Stimulated activated CD8-positive, alpha-beta memory T cell treated with anti-CD3 and anti-CD28 coated beads, Interleukin-2, amount 100 ng/mL, for 48 hours (primary cell): ENCODE data around the gene GPR17.

Experiments
- DNase-seq, 2 donors: peaks; one replicate each; pipeline ENCODE4 v3.0.0-alpha.2; 2020; ENCODE audit warnings: low read depth in 2 of 2

Gene GPR17

DNA sequence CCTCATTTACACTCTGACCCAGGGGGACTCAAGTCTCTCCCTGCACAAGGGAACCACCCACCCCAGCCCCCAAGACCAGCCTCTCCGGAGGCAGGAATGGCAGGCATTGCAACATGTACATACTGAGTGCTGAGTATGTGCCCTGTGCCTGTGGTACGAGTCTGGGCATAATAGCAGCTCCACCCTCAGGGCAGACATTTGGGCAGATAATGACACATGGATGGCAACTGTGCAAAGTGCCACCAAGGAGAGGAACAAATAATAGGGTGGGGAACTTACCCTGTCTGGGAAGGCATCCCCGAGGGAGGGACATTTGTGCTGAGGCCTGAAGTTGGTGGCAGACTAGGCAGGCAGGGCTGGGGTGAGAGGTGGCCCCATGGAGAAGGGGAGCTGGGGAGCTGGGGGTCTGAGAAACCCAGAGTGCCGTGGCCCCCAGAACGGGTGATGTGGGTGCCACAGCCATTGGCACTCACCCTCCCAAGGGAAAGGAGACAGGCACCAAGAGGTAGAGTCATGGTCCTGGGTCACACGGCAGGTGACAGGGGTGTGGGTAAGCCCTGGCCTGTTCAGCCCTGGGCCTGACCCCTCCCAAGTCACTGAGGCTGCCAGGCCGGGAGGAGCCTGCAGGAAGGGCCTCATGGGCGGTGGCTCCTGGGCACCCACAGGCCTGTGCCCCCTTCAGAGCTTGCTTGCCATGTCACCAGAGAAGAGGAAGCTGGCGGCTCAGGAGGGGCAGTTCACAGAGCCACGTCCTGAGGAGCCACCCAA is 15.7 kb upstream of the GPR17 start:
- no peak for DNase-seq

- DNase-seq = no peak
Measured at GRCh38 chr2:127630864-127631540, 15.0 kb upstream of the GPR17 start.

GRCh38 chr2:127631541-127631996 is 14.4 kb upstream of the GPR17 start:
- no peak for DNase-seq

- DNase-seq = no peak
Measured at GRCh38 chr2:127631997-127632581, 13.9 kb upstream of the GPR17 start.

DNA sequence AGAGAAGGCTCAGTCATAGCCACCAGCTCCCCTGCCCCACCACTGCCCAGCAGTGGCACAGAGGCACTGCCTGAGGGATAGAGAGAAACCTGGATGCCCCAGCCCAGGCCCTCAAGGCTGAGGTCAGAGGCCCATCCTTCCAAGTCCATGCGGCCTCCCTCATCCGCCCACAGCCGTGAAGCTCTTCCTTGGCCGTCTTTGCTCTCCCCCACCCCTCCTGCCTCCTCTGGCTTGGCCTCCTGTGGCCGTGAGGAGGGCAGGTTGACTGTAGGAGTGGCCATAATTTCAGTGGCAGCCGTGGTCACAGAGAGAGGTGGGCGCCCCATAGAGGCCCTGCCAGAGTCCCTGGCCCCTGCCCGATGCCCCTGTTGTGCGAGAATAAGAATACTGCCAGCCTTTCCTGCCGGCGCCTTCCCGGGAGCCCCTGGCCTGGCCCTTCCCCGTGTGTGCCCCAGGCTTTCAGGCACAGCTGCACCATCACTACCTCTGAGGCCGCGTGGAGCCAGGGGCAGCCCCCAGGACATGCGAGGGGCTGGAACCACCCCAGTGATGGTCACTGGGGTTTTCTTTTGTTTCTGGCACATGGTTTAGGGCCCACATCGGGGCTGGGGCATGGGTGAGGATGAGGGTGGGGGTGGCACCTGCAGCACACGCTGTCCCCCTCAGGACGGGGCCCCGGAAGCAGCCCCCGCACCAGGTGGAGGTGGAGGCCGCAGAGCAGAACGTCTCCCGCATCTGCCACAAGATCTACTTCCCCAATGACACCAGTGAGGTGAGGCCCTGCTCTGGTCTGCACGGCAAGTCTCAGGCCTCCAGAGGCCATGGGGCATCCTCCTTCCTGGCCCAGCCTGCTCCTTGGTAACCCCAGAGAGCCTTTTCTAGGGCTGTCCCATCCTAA is 13.1 kb upstream of the GPR17 start:
- DNase-seq = no peak

DNA sequence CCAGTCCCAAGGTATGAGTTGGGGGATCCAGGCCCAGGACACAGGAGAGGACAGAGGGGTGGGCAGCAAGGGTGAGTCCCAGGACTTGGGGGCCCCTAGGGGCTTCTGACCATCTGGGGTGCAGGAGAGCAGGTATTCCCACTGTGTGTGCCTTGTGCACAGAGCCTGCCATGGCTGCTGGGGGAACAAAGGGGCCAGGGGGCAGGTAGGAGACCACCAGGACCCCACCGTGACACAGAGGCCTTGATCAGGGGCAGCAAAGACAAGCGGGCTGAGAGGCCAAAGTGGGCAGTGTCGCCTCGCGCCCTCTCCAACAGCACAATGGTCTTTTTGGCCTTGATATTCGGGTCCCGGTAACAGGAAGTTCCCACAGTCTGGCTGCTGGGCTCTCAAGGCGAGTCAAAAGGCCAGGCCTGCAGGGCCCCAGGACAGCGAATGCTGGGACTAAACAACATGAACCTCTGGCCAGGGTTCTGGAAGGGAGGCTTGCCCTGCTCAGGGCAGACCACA is 12.3 kb upstream of the GPR17 start:
- no peak for DNase-seq

DNA sequence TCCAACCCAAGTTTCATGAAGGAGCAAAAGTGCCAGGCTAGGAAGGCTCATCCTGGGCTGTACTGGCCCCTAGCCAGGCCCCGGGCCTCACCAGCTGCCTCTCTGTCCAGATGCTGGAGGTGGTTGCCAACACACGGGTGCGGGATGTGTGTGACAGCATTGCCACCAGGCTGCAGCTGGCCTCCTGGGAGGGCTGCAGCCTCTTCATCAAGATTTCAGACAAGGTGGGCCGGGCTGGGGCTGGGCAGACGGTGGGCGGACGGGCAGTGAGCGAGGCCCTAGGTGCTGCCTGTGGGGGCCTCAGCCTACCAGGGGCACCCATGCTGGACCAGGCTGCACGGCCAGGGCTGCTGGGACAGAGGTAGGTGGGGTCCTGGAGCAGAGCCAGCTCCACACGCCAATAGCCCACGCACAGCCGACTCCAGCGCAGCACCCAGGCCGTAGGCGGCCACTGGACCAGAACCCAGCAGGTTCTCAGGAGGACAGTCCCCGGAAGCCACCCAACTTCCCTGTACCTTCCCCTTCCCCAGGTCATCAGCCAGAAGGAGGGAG is 11.8 kb upstream of the GPR17 start:
- DNase-seq = no peak

DNA sequence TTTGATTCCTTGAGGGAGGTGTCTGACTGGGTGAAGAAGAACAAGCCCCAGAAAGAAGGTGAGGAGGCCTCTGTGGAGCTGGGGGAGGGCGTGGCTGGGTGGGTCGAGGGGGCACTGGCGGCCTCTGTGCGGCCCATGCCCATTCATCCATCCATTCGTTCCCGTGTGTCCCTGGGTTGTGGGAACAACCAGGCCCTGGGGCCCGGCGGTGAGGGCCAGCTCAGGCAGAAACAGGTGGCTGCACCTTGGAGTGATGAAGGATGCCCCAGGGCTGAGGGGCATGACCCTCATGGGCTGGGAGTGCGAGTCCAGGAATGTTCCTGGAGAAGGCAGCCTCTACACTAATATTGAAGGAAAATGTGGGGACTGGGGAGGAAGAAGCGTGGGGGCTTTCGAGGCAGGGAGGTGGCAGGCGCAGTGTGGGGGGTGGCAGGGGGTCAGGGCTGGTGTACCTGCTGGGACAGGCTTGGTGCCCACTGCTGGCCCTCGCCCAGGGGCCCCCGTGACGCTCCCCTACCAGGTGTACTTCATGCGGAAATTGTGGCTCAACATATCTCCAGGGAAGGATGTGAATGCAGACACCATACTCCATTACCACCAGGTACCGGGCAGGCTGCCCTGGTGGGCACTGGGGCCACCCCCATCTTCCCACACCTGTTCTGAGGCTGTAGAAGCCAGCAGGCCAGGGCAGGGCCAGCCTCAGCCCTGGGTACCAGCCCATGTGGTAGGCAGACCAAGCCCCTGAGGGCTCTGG is 11.2 kb upstream of the GPR17 start:
- DNase-seq = no peak

- DNase-seq = no peak
Measured at GRCh38 chr2:127635380-127636237, 10.3 kb upstream of the GPR17 start.

DNA sequence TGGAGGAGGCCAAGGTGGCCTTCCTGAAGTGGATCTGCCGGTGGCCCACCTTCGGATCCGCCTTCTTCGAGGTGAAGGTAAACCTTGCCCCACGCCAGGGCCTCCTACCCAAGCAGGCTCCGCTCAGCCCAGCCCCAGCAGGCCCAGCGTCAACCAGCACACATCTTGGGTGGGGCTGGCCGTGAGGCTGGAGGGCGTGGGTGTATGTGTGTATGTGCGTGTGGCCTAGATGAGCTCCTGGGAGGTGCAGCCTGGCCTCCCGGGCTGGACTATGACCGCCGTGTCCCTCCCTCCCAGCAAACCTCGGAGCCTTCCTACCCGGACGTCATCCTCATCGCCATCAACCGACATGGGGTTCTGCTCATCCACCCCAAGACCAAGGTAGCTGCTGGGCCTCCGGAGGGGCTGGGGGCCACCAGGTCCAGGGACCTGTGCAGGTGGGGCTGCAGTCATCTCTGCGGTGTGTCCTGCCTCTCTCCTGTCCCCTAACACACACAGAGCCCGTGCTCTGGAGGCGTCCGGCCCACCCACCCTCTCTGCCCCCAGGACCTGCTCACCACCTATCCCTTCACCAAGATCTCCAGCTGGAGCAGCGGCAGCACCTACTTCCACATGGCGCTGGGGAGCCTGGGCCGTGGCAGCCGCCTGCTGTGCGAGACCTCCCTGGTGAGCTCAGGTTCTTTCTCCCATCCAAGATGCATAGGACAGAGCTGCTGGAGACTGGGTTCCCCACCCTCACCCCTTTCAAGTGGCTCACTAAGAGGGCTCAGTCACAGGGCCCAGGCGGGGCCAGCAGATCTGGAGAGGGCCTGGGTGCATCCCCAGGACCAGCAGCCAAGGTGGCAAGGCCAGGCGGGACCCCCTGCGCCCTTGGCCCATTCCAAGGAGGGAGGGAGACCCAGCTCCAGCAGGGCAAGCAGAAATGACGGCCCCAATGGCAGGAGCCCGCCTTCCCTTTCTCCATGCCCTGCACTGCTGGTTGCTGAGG is 9.4 kb upstream of the GPR17 start:
- DNase-seq = no peak

GRCh38 chr2:127637236-127637630 is 8.7 kb upstream of the GPR17 start:
- no peak for DNase-seq

DNA sequence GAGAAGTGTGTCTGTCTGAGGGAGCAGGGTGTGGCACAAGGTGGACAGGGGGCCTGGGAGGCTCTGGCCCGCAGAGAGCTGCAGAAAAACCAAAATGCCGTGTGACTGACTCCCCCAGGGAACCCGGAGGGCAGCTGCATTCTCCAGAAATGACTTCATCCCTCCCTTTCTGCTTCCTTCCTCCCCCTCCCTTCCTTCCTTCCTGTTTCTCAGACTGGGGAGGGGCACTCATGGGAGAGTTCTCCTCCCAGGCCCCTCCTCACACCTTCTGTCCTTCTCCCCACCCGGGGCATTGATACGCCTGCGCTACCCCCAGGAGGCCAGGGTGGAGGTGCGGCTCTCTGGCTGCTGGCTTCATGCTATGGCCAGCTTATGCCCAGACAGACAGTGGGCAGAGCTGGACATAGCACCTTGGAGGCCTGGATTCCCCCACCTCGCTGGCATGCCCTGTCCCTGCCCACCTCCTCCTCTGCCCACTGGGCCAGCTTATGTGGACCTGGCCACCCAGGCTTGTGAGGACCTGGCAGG is 8.2 kb upstream of the GPR17 start:
- DNase-seq = no peak

DNA sequence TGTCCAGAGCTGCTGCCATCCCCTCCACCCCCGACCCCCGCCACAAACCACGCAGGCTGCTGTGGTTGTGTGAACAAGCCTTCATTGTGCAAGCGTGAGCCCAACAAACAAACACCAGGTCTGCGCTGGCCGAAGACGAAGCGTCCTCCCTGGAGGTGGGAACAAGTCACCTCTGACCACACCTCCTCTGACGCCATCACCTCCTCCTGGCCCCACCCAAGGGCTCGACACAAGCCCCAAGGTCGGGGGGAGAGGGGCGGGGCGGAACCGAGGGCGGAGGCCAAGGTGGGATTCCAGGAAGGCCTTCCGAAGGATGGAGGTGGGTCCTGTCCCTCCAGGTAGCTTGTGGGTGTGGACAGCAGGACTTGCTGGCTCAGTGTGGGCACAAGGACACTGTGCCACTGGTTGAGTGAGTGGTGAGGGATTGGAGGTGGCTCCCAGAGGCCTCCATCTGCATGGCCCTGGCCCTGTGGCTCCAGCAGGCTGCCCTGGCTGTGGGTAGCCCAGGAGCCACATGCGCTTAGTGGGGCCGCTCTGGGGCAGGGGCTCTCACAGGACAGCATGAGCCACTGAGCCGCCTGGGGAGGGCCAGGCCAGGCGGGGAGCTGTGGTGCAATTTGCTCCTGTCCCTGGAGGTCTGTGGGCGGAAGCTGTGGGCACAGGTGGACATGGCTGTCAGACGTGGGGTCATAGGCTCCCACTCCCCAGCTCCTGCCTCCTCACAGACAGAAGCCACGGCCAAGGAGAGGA is 7.4 kb upstream of the GPR17 start:
- no peak for DNase-seq

- DNase-seq = no peak
Measured at GRCh38 chr2:127639111-127639474, 6.9 kb upstream of the GPR17 start.

GRCh38 chr2:127640082-127641072 is 5.6 kb upstream of the GPR17 start:
- DNase-seq = peak in 1 of 2 donors; percentile 15

GRCh38 chr2:127641133-127641532 is 4.8 kb upstream of the GPR17 start:
- DNase-seq = no peak
